ENCODE data around the gene RYR1. TPM values are rescaled to one million over a fixed set of nuclear protein-coding genes. Genes with fewer than 3 reads are reported as not detected.
"Not testable (repeated sequence)": the region's sequence is repeated elsewhere in the genome, so short reads cannot be mapped to it uniquely, and the experiment has no call there.

RYR1 gene
- total RNA-seq, 1 experiment from 2014 or later = 0.27 TPM

DNA sequence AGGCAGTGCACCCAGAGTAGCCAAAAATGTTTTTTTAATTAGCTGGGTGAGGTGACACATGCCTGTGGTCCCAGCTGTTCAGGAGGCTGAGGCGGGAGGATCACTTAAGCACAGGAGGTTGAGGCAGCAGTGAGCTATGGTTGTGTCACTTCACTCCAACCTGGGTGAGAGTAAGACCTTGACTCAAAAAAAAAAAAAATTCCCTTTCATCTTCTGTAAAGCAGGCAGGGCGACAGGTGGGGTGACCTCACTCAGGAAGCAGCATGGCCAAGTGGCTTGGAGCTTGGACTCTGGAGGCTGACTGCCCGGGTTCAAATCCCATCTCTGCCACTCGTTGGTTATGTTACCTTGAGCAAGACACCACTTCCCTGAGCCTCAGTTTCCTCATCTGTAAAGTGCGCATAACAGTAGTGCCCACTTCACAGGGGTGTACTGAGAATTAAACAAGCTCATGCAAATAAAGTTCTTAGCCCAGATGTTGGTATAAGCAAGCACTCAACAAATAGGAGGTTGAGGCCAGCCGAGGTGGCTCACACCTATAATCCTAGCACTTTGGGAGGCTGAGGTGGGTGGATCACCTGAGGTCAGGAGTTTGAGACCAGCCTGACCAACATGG lies 136.0 kb downstream of the RYR1 start:
- in situ Hi-C loops (cut with HindIII; ENCODE audit: low sequenced_read_pairs) = no loop called here
- DNase-seq (ENCODE audit: low spot score) = no peak

DNA sequence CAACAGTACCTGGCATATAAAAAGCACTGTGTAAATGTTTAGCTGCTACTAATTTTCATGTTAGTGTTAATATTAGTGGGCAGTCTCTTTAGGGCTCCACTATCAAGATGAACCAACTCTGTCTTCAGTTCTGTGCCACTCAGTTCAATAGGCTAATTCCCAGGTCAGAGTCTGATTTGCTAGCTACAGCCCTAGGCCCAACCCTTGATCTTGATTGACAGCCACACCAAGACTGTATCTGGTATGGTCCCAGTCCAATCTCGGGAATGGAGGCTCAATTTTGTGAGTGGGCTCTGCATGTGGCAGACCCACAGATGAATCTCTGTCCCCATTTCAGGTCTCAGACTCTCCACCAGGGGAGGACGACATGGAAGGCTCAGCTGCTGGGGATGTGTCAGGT lies 138.2 kb downstream of the RYR1 start:
- in situ Hi-C loops (cut with HindIII; ENCODE audit: low sequenced_read_pairs) = no loop called here
- DNase-seq (ENCODE audit: low spot score) = no peak

DNA sequence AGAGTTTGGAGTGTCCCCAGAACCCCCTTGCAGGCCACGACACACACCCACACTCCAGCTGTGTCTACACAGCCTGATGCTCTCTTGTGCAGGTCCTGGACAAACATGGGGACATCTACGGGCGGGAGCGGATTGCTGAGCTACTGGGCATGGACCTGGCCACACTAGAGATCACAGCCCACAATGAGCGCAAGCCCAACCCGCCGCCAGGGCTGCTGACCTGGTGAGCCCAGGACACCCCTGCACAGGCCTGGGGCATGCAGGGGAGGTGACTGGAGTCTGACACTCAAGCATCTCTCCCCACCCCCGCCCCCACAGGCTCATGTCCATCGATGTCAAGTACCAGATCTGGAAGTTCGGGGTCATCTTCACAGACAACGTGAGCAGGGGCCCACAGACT lies 144.3 kb downstream of the RYR1 start:
- no peak for DNase-seq (ENCODE audit: low spot score)
- in situ Hi-C loops (cut with HindIII; ENCODE audit: low sequenced_read_pairs) = no loop called here

DNA sequence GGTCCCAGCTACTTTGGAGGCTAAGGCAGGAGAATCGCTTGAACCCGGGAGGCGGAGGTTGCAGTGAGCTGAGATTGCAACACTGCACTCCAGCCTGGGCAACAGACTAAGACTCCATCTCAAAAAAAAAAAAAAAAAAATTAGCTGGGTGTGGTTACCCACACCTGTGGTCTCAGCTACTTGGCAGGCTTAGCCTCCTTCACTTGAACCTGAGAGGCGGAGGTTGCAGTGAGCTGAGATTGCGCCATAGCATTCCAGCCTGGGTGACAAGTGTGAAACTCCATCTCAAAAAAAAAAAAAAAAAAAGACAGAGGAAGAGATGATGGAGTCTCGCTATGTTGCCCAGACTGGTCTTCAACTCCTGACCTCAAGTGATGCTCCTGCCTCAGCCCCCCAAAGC lies 145.8 kb downstream of the RYR1 start:
- DNase-seq (ENCODE audit: low spot score); in situ Hi-C loops (cut with HindIII; ENCODE audit: low sequenced_read_pairs): not testable (repeated sequence)

DNA sequence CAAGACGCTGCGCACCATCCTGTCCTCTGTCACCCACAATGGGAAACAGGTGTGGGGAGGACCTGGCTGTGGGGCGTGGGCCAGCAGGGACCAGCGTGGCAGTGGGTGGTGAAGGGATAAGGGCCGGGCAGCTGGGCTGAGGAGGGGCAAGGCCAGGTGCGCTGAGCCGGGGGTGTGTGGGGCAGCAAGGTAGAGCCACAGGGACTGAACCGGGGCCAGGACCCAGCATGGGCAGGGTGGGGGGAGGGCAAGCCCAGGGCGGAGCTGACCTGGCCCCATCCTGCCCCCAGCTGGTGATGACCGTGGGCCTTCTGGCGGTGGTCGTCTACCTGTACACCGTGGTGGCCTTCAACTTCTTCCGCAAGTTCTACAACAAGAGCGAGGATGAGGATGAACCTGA lies 146.6 kb downstream of the RYR1 start:
- DNase-seq (ENCODE audit: low spot score) = no peak
- in situ Hi-C loops (cut with HindIII; ENCODE audit: low sequenced_read_pairs) = no loop called here

DNA sequence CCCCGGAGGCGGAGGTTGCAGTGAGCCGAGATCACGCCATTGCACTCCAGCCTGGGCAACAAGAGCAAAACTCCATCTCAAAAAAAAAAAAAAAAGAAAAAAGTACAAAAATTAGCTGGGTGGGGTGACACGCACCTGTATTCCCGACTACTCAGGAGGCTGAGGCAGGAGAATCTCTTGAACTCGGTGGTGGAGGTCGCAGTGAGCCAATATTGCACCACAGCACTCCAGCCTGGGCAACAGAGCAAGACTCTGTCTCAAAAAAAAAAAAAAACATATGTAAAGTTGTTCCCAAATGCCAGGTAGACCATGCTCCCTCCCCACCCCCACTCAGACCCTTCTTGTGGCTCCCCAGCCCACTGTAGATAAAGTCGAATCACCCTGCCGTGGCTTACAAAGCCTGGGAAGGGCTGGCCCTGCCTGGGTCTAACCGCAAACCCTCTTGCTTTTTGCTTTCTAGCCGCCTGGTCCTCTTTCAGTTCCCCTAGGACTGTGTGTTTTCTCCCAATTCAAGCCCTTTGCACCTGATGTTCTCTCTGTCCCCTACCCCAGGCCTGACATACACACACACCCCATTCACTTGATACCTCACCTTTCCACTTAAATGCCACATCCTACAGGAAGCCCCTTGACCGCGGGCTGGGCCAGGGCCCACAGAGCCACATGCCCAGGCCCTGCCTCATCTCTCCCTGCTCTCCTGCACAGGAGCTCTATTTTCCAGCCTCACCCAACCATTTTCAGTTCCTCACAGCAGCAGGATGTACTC lies 149.9 kb downstream of the RYR1 start:
- in situ Hi-C loops (cut with HindIII; ENCODE audit: low sequenced_read_pairs) = no loop called here
- no peak for DNase-seq (ENCODE audit: low spot score)

DNA sequence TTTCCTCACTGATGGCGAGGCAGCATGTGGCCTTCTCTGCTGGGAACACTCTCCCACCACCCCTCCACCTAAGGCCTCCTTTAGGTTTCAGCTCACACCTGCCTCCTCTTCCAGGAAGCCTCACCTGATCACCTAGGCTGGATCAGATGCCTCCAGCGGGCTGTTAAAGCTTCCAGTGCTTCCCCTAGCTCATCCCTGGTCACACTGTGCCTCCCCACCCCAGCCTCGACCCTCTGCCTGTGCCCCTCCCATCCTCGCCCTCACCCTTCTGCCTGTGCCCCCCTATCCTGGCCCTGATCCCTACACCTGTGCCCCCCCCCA lies 150.5 kb downstream of the RYR1 start:
- no peak for DNase-seq (ENCODE audit: low spot score)
- in situ Hi-C loops (cut with HindIII; ENCODE audit: low sequenced_read_pairs) = no loop called here

DNA sequence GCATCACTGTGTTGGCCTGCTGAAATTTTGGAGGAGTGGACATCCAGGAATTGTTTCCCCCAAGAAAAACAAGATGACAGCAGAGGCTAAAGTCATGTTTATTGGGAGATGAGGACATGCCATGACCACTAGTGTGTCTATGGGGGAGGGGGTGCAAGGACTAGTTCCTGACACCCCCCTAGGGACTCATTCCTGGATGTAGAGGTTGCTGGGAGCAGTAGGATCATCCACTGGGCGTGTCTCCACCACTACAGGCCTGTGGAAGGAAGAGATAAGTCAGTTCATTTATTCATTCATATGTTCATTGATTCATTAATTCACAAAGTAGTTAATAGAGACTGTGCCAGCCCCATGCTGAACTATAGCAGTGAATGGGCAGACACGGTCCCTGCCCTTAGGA lies 154.1 kb downstream of the RYR1 start:
- no peak for DNase-seq (ENCODE audit: low spot score)
- in situ Hi-C loops (cut with HindIII; ENCODE audit: low sequenced_read_pairs) = no loop called here

DNA sequence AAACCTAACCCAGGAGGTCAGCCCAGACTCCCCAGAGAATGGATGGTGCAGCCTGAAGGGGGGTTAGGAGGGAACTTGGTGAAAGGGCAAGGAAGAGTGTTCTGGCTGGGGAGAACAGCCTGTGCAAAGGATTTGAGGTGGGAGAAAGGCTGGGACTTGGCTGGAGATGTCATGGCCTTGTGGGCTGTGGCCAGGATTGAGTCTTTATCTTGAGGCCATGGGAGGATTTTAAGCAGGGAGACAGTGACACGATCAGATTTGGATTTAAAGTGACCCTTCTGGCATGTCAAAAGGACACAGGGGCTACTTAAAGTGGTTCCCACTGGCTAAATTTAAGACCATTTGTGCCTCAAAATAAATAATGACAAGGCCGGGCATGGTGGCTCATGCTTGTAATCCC lies 154.6 kb downstream of the RYR1 start:
- DNase-seq (ENCODE audit: low spot score) = no peak
- in situ Hi-C loops (cut with HindIII; ENCODE audit: low sequenced_read_pairs) = no loop called here

DNA sequence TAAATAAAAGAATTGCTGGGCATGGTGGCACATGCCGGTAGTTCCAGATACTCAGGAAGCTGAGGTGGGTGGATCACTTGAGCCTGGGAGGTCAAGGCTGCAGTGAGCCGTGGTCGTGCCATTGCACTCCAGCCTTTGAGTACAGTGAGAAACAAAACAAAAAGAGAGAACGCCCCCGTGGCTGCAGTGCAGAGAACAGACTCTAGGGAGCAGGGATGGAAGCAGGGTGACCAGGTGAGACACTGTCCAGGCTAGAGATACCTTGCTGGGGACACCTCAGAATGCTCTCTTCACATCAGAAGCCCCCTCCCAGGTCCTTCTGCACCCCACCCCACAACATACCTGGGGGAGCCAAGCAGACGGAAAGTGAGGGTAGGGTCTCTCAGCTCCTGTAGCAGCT lies 159.4 kb downstream of the RYR1 start:
- in situ Hi-C loops (cut with HindIII; ENCODE audit: low sequenced_read_pairs) = no loop called here
- DNase-seq (ENCODE audit: low spot score) = no peak

DNA sequence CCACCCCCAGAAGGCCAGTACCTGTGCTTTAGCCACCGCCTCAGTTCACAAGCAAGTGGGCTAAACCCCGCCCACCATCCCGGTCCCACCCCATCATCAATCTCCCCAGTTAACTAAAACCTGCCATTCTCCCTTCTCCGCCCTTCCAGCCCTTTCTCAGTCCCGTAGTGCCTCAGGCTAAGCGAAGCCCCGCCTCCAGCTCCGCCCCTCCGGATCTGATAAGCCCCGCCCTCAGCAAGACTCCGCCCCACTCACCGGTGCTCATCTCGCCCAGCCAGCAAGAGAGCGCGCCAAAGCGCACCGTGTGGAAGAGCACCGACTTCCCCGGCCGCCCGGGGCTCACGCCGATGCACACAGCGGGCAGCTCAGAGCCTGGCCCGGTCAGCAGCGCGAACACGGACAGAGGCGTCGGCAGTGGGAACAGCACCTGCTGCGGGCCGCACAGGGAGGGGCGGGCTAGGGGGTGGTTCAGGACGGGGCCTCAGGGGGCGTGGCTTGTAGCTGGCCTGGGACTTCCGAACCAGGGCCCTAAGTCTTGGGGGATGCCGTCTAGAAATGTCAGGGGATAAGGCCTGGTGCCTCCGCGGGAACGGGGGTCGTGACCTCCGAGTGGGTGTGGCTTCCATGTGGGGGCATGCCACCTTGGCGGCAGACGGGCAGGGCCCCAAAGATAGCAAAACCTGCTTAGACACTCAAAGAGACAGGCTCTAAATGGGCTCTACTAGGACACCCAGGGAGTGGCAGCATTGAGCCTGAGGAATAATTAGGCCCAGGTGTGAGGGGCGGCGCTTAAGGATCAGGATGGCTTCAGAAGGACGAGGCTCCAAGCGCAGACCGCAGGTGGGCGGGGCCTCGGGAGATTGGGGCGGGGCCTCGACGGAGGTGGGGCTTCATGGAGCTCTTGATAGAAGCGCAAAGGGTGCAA lies 162.8 kb downstream of the RYR1 start:
- in situ Hi-C loops (cut with HindIII; ENCODE audit: low sequenced_read_pairs) = no loop called here

DNA sequence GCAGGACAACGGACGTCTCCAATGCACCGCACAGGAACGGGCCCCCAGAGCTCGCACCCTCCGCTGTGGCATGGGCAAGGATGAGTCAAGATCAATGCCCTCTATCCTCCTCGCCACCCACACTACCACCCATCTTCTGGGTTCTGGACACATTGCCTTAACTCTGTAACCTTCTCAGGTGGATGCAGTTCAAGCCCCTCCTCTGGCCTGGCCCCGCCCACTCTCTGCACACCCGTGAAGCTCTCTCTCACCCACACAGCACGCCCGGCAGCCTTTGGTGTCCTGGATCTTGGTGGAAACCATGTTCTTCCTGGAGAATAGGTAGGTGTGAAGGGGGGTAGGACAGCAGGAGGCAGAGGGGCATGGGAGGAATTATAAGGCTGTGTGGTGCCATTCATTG lies 163.6 kb downstream of the RYR1 start:
- in situ Hi-C loops (cut with HindIII; ENCODE audit: low sequenced_read_pairs) = no loop called here
- no peak for DNase-seq (ENCODE audit: low spot score)

More for the DNA sequence above, 162.8 kb downstream of the RYR1 start:
- DNase-seq (ENCODE audit: low spot score) = peak; percentile 40

DNA sequence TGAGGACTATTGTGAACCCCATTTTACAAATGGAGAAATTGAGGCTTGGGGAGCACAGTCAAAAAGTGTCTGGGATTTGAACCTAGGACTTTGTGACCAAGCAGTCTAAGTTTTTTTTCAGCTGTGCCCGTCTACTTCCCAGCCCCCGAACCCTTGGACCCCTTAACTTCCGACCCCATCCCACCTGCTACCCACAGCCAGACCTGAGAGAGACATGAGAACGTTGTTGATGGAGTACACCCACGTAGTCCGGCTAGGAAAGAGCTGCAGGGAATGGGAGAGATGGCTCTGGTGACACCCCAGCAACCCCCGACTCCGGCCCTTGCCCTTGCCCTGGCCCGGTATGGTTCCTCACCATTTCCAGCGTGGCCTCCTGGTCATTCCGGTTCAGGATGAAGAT lies 166.2 kb downstream of the RYR1 start:
- no peak for DNase-seq (ENCODE audit: low spot score)
- in situ Hi-C loops (cut with HindIII; ENCODE audit: low sequenced_read_pairs) = no loop called here

DNA sequence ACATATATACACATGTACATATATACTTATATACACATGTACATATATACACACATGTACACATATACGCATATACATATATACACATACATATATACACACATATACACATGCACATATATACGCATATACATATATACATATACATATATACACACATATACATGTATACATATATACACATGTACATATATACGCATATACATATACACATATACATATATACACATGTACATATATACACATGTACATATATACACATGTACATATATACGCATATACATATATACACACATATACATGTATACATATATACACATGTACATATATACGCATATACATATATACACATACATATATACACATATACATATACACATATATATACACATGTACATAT lies 169.4 kb downstream of the RYR1 start:
- DNase-seq (ENCODE audit: low spot score); in situ Hi-C loops (cut with HindIII; ENCODE audit: low sequenced_read_pairs): not testable (repeated sequence)

DNA sequence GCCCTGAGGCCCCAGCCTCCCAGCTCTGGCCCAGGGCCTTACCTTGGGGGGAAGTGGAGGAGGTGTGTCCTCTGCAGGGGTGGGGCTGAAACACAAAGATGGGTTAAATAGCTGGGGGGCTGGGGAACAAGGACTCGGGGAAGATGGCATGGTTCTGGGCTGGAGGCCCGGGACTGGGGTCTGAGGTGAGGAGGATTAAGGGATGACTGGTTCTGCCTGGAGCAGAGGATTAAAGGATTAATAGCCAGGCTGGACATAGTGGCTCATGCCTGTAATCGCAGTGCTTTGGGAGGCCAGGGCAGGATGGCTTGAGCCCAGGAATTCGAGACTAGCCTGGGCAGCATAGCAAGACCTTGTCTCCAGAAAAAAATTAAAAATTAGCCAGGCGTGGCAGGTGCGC lies 172.6 kb downstream of the RYR1 start:
- DNase-seq (ENCODE audit: low spot score) = no peak
- in situ Hi-C loops (cut with HindIII; ENCODE audit: low sequenced_read_pairs) = no loop called here

DNA sequence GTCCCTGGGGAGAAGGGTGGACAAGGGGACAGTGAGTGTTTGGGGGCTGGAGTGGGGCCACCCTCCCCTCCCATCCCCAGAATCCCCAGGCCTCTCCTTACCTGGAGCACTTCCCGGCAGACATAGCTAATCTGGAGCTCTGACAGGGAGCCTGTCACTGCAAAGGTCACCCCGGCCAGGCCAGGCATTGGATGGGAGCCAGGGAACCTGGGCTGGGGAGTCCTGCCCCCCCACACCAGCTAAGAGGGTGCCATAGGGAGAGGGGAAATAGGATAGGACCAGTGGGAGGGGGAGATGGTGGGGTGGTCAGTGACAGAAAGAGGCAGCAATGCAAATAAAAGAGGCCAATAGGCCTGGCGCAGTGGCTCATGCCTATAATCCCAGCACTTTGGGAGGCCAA lies 180.8 kb downstream of the RYR1 start:
- DNase-seq (ENCODE audit: low spot score) = no peak
- in situ Hi-C loops (cut with HindIII; ENCODE audit: low sequenced_read_pairs) = no loop called here

DNA sequence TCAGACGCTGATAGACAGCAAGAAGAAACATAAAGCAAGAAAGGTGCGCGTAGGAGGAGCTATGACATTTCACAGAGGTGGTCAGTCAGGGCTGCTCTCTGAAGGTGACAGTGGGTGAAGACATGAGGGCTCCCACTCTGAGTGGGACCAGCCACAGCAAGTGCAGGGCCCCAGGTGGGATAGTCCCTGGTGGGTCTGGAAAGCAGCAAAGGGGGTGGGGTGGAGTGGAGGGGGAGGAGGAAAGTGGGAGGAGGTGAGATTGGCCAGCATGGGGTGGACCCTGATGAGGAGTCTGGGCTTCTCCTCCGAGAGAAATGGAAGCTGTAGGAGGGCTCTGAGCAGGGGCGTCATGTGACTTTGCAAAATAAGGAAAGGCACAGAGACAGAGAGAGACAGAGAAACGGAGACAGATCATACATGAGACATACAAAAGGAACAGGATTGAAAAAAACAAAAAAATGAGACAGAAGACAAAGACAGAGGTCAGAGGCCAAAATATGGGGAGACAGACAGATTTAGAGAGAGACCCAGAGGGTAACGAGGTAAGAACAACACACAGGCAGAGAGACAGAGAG lies 181.6 kb downstream of the RYR1 start:
- no peak for DNase-seq (ENCODE audit: low spot score)
- in situ Hi-C loops (cut with HindIII; ENCODE audit: low sequenced_read_pairs) = no loop called here

DNA sequence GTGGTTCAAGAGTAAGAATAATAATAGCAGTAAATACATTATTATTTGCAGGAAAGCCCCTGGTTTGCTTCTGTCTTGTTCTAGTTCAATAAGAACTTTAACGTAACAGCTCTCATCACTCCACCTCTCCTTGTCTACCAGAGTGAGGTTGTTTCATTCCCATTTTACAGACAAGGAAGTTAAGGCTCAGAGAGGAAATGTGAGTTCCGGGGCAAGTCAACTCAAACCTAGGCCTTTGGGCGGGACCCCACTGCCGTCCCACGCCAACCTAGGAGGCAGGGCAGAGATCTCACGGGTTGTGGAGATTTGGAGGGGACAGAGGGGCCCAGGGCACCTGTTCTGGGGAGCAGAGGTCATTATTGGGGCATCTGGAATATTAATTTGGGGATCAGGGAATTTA lies 182.8 kb downstream of the RYR1 start:
- in situ Hi-C loops (cut with HindIII; ENCODE audit: low sequenced_read_pairs) = no loop called here
- no peak for DNase-seq (ENCODE audit: low spot score)

DNA sequence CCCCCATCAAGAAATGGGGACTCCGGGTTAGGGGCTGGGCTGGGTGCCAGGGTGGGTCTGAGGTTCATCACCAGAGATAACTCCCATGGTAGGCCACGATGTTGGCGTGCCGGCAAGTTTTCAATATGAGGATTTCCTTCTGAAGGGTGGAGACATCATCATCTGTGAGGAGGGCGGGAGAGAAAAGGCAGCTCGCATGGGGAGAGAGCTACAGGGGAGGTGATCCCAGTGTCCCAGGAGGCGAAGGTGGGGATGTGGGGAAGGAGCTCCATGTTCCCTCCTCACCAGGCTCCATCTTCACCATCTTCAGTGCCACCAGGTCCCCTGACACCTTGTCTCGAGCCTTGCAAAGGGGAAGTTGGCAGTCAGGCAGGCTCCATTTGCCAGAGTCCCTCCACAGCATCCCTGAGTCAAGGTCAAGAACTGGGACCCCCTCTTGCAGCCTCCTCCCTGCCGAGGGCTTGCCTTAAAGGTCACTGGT lies 183.8 kb downstream of the RYR1 start:
- in situ Hi-C loops (cut with HindIII; ENCODE audit: low sequenced_read_pairs) = no loop called here
- no peak for DNase-seq (ENCODE audit: low spot score)

All from G401 (cell line).